Measurements from ENCODE around the gene PPIF.

The PPIF gene

DNA sequence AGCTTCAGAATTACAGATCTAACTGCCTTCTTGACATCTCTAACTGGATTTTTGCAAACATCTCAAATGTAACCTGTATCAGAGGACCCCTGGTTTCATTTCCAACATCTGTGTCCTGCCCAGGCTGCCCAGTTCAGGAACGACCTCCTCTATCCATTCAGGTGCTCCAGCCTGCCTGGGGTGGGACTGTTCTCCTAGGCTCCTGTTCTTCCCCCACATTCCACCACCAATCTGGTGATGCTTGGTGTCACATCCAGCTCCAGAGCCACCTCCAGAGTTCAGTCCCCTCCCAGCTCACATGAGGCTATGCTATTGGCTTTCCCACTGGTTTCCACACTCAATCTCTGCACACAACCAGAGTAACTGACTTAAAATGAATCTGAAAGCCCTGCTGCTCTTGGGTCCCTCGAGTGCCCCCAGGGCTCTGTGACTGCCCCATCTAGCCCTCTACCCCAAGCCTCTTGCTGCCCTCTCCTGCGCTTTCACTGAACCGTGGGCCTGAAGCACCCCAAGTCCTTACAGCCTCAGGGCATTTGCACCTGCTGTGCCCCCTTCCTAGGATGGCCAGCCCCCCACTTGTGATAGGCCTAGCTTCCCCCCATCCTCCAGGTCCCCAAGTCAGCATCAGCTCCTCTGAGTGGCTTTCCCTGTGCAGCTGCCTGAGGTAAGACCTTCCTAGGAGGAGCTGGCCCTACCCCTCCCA is 46.1 kb downstream of the PPIF start:
- no peak for DNase-seq (ENCODE audit: low read depth in 1 of 2, low spot score in 1 of 2)
- no peak overlapping the region for H3K27ac ChIP-seq (replicated peaks)
- H3K27me3 ChIP-seq (ENCODE audit: insufficient read depth, poor library complexity, severe bottlenecking), result no peaks in the 10 kb centered on the region
- TF ChIP-seq, protein P1, sequence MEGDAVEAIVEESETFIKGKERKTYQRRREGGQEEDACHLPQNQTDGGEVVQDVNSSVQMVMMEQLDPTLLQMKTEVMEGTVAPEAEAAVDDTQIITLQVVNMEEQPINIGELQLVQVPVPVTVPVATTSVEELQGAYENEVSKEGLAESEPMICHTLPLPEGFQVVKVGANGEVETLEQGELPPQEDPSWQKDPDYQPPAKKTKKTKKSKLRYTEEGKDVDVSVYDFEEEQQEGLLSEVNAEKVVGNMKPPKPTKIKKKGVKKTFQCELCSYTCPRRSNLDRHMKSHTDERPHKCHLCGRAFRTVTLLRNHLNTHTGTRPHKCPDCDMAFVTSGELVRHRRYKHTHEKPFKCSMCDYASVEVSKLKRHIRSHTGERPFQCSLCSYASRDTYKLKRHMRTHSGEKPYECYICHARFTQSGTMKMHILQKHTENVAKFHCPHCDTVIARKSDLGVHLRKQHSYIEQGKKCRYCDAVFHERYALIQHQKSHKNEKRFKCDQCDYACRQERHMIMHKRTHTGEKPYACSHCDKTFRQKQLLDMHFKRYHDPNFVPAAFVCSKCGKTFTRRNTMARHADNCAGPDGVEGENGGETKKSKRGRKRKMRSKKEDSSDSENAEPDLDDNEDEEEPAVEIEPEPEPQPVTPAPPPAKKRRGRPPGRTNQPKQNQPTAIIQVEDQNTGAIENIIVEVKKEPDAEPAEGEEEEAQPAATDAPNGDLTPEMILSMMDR (IDR thresholded peaks at IDR 0.05; ENCODE audit: insufficient read depth, low read length), result no peak
- TF ChIP-seq, protein P2, sequence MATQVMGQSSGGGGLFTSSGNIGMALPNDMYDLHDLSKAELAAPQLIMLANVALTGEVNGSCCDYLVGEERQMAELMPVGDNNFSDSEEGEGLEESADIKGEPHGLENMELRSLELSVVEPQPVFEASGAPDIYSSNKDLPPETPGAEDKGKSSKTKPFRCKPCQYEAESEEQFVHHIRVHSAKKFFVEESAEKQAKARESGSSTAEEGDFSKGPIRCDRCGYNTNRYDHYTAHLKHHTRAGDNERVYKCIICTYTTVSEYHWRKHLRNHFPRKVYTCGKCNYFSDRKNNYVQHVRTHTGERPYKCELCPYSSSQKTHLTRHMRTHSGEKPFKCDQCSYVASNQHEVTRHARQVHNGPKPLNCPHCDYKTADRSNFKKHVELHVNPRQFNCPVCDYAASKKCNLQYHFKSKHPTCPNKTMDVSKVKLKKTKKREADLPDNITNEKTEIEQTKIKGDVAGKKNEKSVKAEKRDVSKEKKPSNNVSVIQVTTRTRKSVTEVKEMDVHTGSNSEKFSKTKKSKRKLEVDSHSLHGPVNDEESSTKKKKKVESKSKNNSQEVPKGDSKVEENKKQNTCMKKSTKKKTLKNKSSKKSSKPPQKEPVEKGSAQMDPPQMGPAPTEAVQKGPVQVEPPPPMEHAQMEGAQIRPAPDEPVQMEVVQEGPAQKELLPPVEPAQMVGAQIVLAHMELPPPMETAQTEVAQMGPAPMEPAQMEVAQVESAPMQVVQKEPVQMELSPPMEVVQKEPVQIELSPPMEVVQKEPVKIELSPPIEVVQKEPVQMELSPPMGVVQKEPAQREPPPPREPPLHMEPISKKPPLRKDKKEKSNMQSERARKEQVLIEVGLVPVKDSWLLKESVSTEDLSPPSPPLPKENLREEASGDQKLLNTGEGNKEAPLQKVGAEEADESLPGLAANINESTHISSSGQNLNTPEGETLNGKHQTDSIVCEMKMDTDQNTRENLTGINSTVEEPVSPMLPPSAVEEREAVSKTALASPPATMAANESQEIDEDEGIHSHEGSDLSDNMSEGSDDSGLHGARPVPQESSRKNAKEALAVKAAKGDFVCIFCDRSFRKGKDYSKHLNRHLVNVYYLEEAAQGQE (IDR thresholded peaks at IDR 0.05; ENCODE audit: insufficient replicate concordance, low read depth), result no peak
- TF ChIP-seq POLR2AphosphoS5 (IDR thresholded peaks at IDR 0.05; ENCODE audit: low read depth), result no peak
- TF ChIP-seq SPI1 (IDR thresholded peaks at IDR 0.05; ENCODE audit: borderline replicate concordance, low read depth), result no peak
- no peak for TF ChIP-seq GABPA (IDR thresholded peaks at IDR 0.05; ENCODE audit: low read depth)
- H3K4me3 ChIP-seq (replicated peaks; ENCODE audit: insufficient read depth, low read length), result no peak overlapping the region

DNA sequence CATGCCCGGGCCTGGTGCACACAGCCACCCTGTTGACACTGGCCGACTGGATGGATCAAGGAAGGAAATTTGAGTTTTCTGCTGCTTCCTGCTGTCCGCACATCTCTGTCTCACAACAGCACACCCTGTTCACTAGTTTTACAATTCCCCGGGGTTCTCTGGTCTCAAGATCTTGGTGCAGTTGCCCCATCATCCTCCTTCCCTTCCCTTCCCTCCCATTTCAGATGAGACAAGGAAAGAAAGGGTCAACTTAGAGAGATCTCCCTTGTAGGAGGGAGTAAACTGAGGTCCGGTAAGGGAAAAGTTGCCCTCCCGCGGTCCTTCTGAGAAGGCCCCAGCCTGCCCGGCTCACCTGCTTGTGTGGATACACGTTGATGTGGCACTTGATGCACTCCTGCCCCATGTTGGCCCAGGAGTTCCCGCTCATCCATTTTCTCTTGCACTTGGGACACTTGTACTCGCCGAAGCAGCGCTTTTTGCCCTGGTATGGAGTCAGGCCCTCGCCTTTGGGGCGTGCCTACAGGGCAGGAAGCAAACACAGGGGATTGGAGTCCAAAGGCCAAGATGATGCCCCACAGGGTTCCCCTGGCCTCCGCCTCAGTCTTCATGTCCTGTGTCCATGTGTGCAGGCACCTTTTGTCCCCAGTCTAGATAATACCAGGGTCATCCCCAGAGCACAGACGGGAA is 46.8 kb downstream of the PPIF start:
- Histone ChIP-seq H3K27me3 (ENCODE audit: insufficient read depth, poor library complexity, severe bottlenecking) (no peaks in the 10 kb centered on the region), H3K4me3 (replicated peaks; ENCODE audit: insufficient read depth, low read length) (no peak overlapping the region), H3K27ac (replicated peaks) (no peak overlapping the region)
- no peak for DNase-seq (ENCODE audit: low read depth in 1 of 2, low spot score in 1 of 2)
- TF ChIP-seq, protein P1 (IDR thresholded peaks at IDR 0.05; ENCODE audit: insufficient read depth, low read length), result no peak
- no peak for TF ChIP-seq SPI1 (IDR thresholded peaks at IDR 0.05; ENCODE audit: borderline replicate concordance, low read depth)
- TF ChIP-seq POLR2AphosphoS5 (IDR thresholded peaks at IDR 0.05; ENCODE audit: low read depth), result no peak
- TF ChIP-seq, protein P2 (IDR thresholded peaks at IDR 0.05; ENCODE audit: insufficient replicate concordance, low read depth), result no peak
- TF ChIP-seq GABPA (IDR thresholded peaks at IDR 0.05; ENCODE audit: low read depth), result no peak

DNA sequence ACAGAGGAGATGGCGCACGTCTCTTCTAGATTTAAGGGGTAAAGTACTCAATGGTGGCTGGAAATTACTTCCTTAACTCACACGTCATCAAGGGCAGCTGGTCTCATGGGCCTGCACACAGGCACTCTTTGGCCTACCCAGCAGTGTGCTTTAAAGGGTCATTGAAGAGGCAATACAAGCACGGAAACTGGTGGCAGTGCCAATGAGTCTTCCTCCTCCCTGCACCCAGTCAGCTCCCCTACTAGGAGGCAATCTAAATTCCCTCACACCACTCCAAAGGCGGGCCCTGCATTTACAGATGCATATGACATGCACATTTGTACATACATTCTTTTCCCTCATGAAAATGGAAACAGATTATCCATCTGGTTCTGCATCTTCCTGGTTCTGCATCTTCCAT is 47.4 kb downstream of the PPIF start:
- Histone ChIP-seq H3K4me3 (replicated peaks; ENCODE audit: insufficient read depth, low read length) (no peak overlapping the region), H3K27ac (replicated peaks) (no peak overlapping the region), H3K27me3 (ENCODE audit: insufficient read depth, poor library complexity, severe bottlenecking) (no peaks in the 10 kb centered on the region)
- TF ChIP-seq POLR2AphosphoS5 (IDR thresholded peaks at IDR 0.05; ENCODE audit: low read depth) (no peak), GABPA (IDR thresholded peaks at IDR 0.05; ENCODE audit: low read depth) (no peak), SPI1 (IDR thresholded peaks at IDR 0.05; ENCODE audit: borderline replicate concordance, low read depth) (no peak)
- TF ChIP-seq, protein P1 (IDR thresholded peaks at IDR 0.05; ENCODE audit: insufficient read depth, low read length), result no peak
- TF ChIP-seq, protein P2 (IDR thresholded peaks at IDR 0.05; ENCODE audit: insufficient replicate concordance, low read depth), result no peak
- DNase-seq (ENCODE audit: low read depth in 1 of 2, low spot score in 1 of 2), result no peak

Measured in HL-60 (cell line).